Endothelial cell of umbilical vein (primary cell): Measurements from ENCODE around the gene CASP10. TPM values are rescaled to one million over a fixed set of nuclear protein-coding genes. Genes with fewer than 3 reads are reported as not detected.

Source experiments
- BruUV-seq: library from RNA; stranded (reverse); fragments of 400-500 nt; replicated peaks from 2 replicates; lab custom pipeline; 2021; lab: Mats Ljungman, UMichigan
- CTCF ChIA-PET: fragments of 300-600, 350-600 bp; sonication (Branson Sonifier 250); formaldehyde crosslinking; loops from one replicate; lab custom pipeline; 2021; ENCODE audit warnings: antibody characterized with exemption, inconsistent platforms; lab: Charles Lee
- POLR2A ChIA-PET: fragments of 300-600, 350-600 bp; sonication (Branson Sonifier 250); formaldehyde crosslinking; loops from one replicate; lab custom pipeline; 2021; ENCODE audit warnings: antibody characterized with exemption, inconsistent platforms; lab: Charles Lee
- DNase-seq: peaks from one replicate; pipeline ENCODE4 v3.0.0-alpha.2; 2011; ENCODE audit warnings: low read depth, low spot score
- FAIRE-seq: peaks from 2 replicates; lab custom pipeline; 2011; peaks lifted over from hg19 to GRCh38; lab: Jason Lieb, UNC
- H2AFZ ChIP-seq: 2 replicates; pipeline ENCODE4 v1.6.0; 2012; ENCODE audit warnings: low read depth, low read length, control low read depth, inconsistent platforms
- H3K27ac ChIP-seq: 2 replicates; pipeline ENCODE4 v1.5.1; 2011; ENCODE audit warnings: low read depth, mild to moderate bottlenecking, control low read depth, low read length, moderate library complexity; ENCODE audit not compliant: insufficient read depth
- H3K27me3 ChIP-seq, 2 experiments: 2 replicates each; pipeline versions ENCODE4 v1.6.0 to v1.6.1; 2011; ENCODE audit warnings: low read length in 2 of 2, mixed read lengths in 1 of 2; ENCODE audit not compliant: control insufficient read depth in 2 of 2, insufficient read depth in 2 of 2
- H3K36me3 ChIP-seq, 2 experiments: 2 replicates in 1 of 2; 3 replicates in 1 of 2; pipeline ENCODE4 v1.5.1; 2011; ENCODE audit warnings: low read length in 2 of 2, mild to moderate bottlenecking in 1 of 2, moderate library complexity in 1 of 2; ENCODE audit not compliant: control insufficient read depth in 2 of 2, insufficient read depth in 2 of 2; ENCODE audit errors: extremely low read depth in 1 of 2
- H3K4me1 ChIP-seq: 3 replicates; pipeline ENCODE4 v1.5.1; 2011; ENCODE audit warnings: mild to moderate bottlenecking, low read length; ENCODE audit not compliant: control insufficient read depth, insufficient read depth; ENCODE audit errors: extremely low read depth
- H3K4me2 ChIP-seq: 2 replicates; pipeline ENCODE4 v1.6.1; 2011; ENCODE audit warnings: low read length, control low read depth, mixed read lengths; ENCODE audit not compliant: insufficient read depth
- H3K4me3 ChIP-seq, 3 experiments: fragments of 200-600 bp in 1 of 3; sonication (generic), shearing (Covaris generic) in 1 of 3; replicated peaks in 1 of 3; 2 replicates each; pipeline ENCODE4 v1.5.1; 2011 to 2016; ENCODE audit warnings: control low read depth in 3 of 3, low read length in 3 of 3, mild to moderate bottlenecking in 2 of 3, inconsistent platforms in 1 of 3, low read depth in 1 of 3, moderate library complexity in 1 of 3; ENCODE audit not compliant: insufficient read depth in 1 of 3
- H3K79me2 ChIP-seq: 2 replicates; pipeline ENCODE4 v1.6.0; 2012; ENCODE audit warnings: low read length, inconsistent platforms; ENCODE audit not compliant: control insufficient read depth, insufficient read depth
- H3K9ac ChIP-seq: replicated peaks from 2 replicates; pipeline ENCODE3; 2011; ENCODE audit warnings: low read length, control low read depth; ENCODE audit not compliant: insufficient read depth; ENCODE audit errors: extremely low read depth
- H3K9me1 ChIP-seq: replicated peaks from 3 replicates; pipeline ENCODE4 v1.6.0; 2011; ENCODE audit warnings: mild to moderate bottlenecking, low read length; ENCODE audit not compliant: control insufficient read depth, insufficient read depth; ENCODE audit errors: extremely low read depth
- H3K9me3 ChIP-seq: replicated peaks from 2 replicates; pipeline ENCODE4 v1.5.1; 2012; ENCODE audit warnings: low read length, inconsistent platforms; ENCODE audit not compliant: control insufficient read depth, insufficient read depth
- H4K20me1 ChIP-seq: replicated peaks from 2 replicates; pipeline ENCODE3; 2011; ENCODE audit warnings: mild to moderate bottlenecking, low read length; ENCODE audit not compliant: control insufficient read depth, insufficient read depth; ENCODE audit errors: extremely low read depth
- JUN ChIP-seq: IDR thresholded peaks from 2 replicates; pipeline ENCODE4 v1.6.1; 2011; ENCODE audit warnings: borderline replicate concordance, low read depth; ENCODE audit not compliant: insufficient read length, insufficient read depth
- MYC ChIP-seq: IDR thresholded peaks from one replicate; pipeline ENCODE4 v1.6.1; 2011; ENCODE audit warnings: mild to moderate bottlenecking, low read depth, low read length
- POLR2A ChIP-seq: IDR thresholded peaks from 2 replicates; pipeline ENCODE4 v1.6.1; 2012; ENCODE audit warnings: low read depth, mild to moderate bottlenecking, control low read depth, low read length
- POLR2AphosphoS5 ChIP-seq: IDR thresholded peaks from 2 replicates; pipeline ENCODE4 v1.6.1; 2012; ENCODE audit warnings: low read depth, mild to moderate bottlenecking, control low read depth, low read length, moderate library complexity; ENCODE audit not compliant: insufficient read depth
- dilution Hi-C: fragments of 300-500 bp; cut with MboI; formaldehyde crosslinking; loops from one replicate; pipeline ENCODE4 v1.15.0; 2019; ENCODE audit warnings: low sequenced_read_pairs; ENCODE audit not compliant: extremely low pct_ligation_motif_present
- intact Hi-C: fragments of 100-400 bp; cut with micrococcal nuclease; formaldehyde crosslinking; loops from one replicate; pipeline ENCODE4 v1.10.0; 2022
- polyA plus RNA-seq, 4 experiments: library from polyadenylated mRNA; depleted of rRNA in 3 of 4; stranded (reverse) in 3 of 4; unstranded in 1 of 4; fragments of >200 nt; gene quantifications; 2 replicates each; pipeline versions ENCODE4 v1.2.1 to v1.2.3, GENCODE V29; 2011 to 2012; ENCODE audit warnings: missing spikeins in 1 of 4
- total RNA-seq: library from RNA; stranded (reverse); gene quantifications from 2 replicates; pipeline ENCODE4 v1.2.3, GENCODE V29; 2021
- TF ChIP-seq, protein P1 (sequence below), 2 donors: IDR thresholded peaks; 1 replicate in 1 of 2; 2 replicates in 1 of 2; pipeline ENCODE4 v1.5.1; 2011; ENCODE audit warnings: low read length in 2 of 2, mild to moderate bottlenecking in 2 of 2, moderate library complexity in 2 of 2, control low read depth in 1 of 2, inconsistent platforms in 1 of 2, low read depth in 1 of 2; ENCODE audit not compliant: insufficient read depth in 1 of 2; ENCODE audit errors: extremely low read depth in 1 of 2

CASP10 gene
- total and polyA plus RNA-seq, 2 donors (not counting 3 experiments of a cell fraction or from before 2014, with no cell fraction given), result 16.4 to 37.6 TPM

DNA sequence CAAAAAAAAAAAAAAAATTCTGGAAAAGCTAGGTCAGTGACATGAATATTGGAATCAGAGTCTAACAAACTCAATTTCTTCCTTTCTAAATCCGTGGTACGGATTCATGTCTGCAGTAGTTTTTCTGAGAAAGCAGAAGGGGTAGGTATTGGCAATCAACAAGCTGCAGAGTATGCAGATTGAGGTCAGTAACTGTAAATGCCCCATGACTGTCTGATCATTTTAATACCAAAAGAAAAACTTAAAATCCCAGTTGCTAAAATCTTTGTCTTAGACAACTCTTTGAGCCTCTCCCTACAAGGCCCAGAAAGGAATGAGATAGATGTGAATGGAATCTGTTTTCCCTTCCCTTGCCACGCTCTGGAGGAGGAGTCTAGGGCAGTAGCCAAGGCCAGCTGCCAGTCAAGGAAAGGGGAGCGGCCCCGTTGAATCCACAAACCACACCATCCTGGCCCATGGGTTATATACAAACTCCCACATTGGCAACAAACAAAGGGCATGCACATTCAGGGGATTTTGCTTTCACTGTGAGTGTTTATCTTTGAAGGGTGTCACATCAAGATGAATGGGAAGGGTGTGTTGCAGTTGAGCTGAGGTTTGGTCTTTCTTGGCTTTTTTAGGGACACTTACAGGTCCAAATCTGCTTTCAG lies 71.3 kb downstream of the CASP10 start:
- no peak overlapping the region for H3K9ac ChIP-seq
- H3K79me2 ChIP-seq, result peaks cover 6% of the 10 kb centered on the region
- intact Hi-C loops, result no loop called here
- BruUV-seq, result no TSS peak
- dilution Hi-C loops, result no loop called here
- FAIRE-seq, result no peak
- peaks cover 18% of the 10 kb centered on the region for H3K4me1 ChIP-seq
- H4K20me1 ChIP-seq, result no peaks in the 10 kb centered on the region
- no peaks in the 10 kb centered on the region for H3K36me3 ChIP-seq
- TF ChIP-seq, protein P1, sequence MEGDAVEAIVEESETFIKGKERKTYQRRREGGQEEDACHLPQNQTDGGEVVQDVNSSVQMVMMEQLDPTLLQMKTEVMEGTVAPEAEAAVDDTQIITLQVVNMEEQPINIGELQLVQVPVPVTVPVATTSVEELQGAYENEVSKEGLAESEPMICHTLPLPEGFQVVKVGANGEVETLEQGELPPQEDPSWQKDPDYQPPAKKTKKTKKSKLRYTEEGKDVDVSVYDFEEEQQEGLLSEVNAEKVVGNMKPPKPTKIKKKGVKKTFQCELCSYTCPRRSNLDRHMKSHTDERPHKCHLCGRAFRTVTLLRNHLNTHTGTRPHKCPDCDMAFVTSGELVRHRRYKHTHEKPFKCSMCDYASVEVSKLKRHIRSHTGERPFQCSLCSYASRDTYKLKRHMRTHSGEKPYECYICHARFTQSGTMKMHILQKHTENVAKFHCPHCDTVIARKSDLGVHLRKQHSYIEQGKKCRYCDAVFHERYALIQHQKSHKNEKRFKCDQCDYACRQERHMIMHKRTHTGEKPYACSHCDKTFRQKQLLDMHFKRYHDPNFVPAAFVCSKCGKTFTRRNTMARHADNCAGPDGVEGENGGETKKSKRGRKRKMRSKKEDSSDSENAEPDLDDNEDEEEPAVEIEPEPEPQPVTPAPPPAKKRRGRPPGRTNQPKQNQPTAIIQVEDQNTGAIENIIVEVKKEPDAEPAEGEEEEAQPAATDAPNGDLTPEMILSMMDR (IDR thresholded peaks at IDR 0.05; ENCODE audit: extremely low read depth in 1 of 2, insufficient read depth in 1 of 2, low read depth in 1 of 2, low read length in 2 of 2), result no peak
- no peak for TF ChIP-seq POLR2A
- no peak for TF ChIP-seq POLR2AphosphoS5
- TF ChIP-seq MYC, result no peak
- TF ChIP-seq JUN, result no peak
- H3K9me1 ChIP-seq, result no peaks in the 10 kb centered on the region
- no peak overlapping the region for H3K27ac ChIP-seq
- H2AFZ ChIP-seq, result no peak overlapping the region
- H3K9me3 ChIP-seq, result no peaks in the 10 kb centered on the region
- DNase-seq, result no peak
- H3K27me3 ChIP-seq, result peaks cover 0 to 4% of the 10 kb centered on the region in 2 experiments
- no peak overlapping the region for H3K4me3 ChIP-seq
- H3K4me2 ChIP-seq, result no peak overlapping the region
- ChIA-PET CTCF (interaction anchor here (1.3 to 4.6 kb wide), 3 partner anchors 11 to 110 kb away, joined by 4 to 17 read pairs (median 5); no protein-coding TSS in a partner anchor), POLR2A (no interaction called here)
